IMR-90 (cell line): ENCODE data around the gene IL12RB2. TPM values are rescaled to one million over a fixed set of nuclear protein-coding genes. Genes with fewer than 3 reads are reported as not detected.

Experiments
- ATAC-seq: fragments of 200-7000 bp; cut with Tn5 transposase; 2 replicates; pipeline ENCODE4 v1.9.1; 2020; ENCODE audit warnings: low read depth, mild to moderate bottlenecking, moderate library complexity
- BruUV-seq: library from RNA; stranded (reverse); fragments of 400-500 nt; replicated peaks from 2 replicates; lab custom pipeline; 2021; lab: Mats Ljungman, UMichigan
- CTCF ChIA-PET: fragments of 300-600 bp; formaldehyde crosslinking; extraction: SDS; loops from one replicate; lab custom pipeline; 2021; ENCODE audit warnings: antibody characterized with exemption; lab: Yijun Ruan, JAX
- POLR2A ChIA-PET: fragments of 300-600 bp; sonication (Branson Sonifier 250); formaldehyde crosslinking; loops from one replicate; lab custom pipeline; 2022; ENCODE audit warnings: antibody characterized with exemption; ENCODE audit not compliant: unreplicated experiment; lab: Charles Lee
- DNase-seq: peaks from one replicate; pipeline ENCODE4 v3.0.0; 2013
- H2AFZ ChIP-seq: replicated peaks from 2 replicates; pipeline ENCODE3; 2013; ENCODE audit warnings: low read length, mild to moderate bottlenecking; ENCODE audit not compliant: poor library complexity
- H2AK5ac ChIP-seq: 2 replicates; pipeline ENCODE4 v1.6.1; 2013; ENCODE audit warnings: low read depth, low read length, inconsistent platforms
- H2AK9ac ChIP-seq: replicated peaks from 2 replicates; pipeline ENCODE3; 2013; ENCODE audit warnings: mild to moderate bottlenecking, low read depth, low read length, moderate library complexity; ENCODE audit not compliant: poor library complexity
- H2BK120ac ChIP-seq: 2 replicates; pipeline ENCODE4 v1.6.1; 2013; ENCODE audit warnings: low read depth, low read length, inconsistent platforms
- H2BK15ac ChIP-seq: 3 replicates; pipeline ENCODE4 v1.6.1; 2013; ENCODE audit warnings: low read depth, low read length, inconsistent platforms
- H2BK20ac ChIP-seq: 2 replicates; pipeline ENCODE4 v1.6.1; 2013; ENCODE audit warnings: low read depth, mild to moderate bottlenecking, inconsistent platforms, low read length, moderate library complexity
- H2BK5ac ChIP-seq: 2 replicates; pipeline ENCODE4 v1.6.1; 2013; ENCODE audit warnings: mild to moderate bottlenecking, low read depth, low read length, inconsistent platforms; ENCODE audit not compliant: poor library complexity, severe bottlenecking
- H3K14ac ChIP-seq: replicated peaks from 2 replicates; pipeline ENCODE4 v1.6.1; 2013; ENCODE audit warnings: low read depth, low read length, inconsistent platforms
- H3K18ac ChIP-seq: 2 replicates; pipeline ENCODE4 v1.6.1; 2013; ENCODE audit warnings: low read depth, low read length, control low read depth
- H3K23ac ChIP-seq: 2 replicates; pipeline ENCODE4 v1.6.1; 2013; ENCODE audit warnings: low read depth, low read length, inconsistent platforms
- H3K27ac ChIP-seq: 2 replicates; pipeline ENCODE4 v1.5.1; 2013; ENCODE audit warnings: mild to moderate bottlenecking, control low read depth, low read length; ENCODE audit not compliant: insufficient read depth
- H3K27me3 ChIP-seq: 2 replicates; pipeline ENCODE4 v1.6.1; 2013; ENCODE audit warnings: low read length; ENCODE audit not compliant: control insufficient read depth, insufficient read depth
- H3K36me3 ChIP-seq: 2 replicates; pipeline ENCODE4 v1.6.1; 2013; ENCODE audit warnings: low read length, mixed read lengths; ENCODE audit not compliant: control insufficient read depth, insufficient read depth
- H3K4ac ChIP-seq: 2 replicates; pipeline ENCODE4 v1.6.1; 2013; ENCODE audit warnings: low read depth, low read length, inconsistent platforms
- H3K4me1 ChIP-seq: 2 replicates; pipeline ENCODE4 v1.6.1; 2013; ENCODE audit warnings: low read length, mixed read lengths; ENCODE audit not compliant: control insufficient read depth, insufficient read depth
- H3K4me2 ChIP-seq: 2 replicates; pipeline ENCODE4 v1.6.1; 2013; ENCODE audit warnings: low read depth, mild to moderate bottlenecking, control low read depth, low read length, moderate library complexity
- H3K4me3 ChIP-seq: 2 replicates; pipeline ENCODE4 v1.5.1; 2013; ENCODE audit warnings: low read depth, mild to moderate bottlenecking, control low read depth, low read length, moderate library complexity; ENCODE audit not compliant: insufficient read depth
- H3K56ac ChIP-seq: 2 replicates; pipeline ENCODE4 v1.6.1; 2013; ENCODE audit warnings: low read length, inconsistent platforms; ENCODE audit not compliant: insufficient read depth; ENCODE audit errors: extremely low read depth
- H3K79me1 ChIP-seq, 2 experiments: 2 replicates each; pipeline ENCODE4 v1.6.1; 2013; ENCODE audit warnings: low read length in 2 of 2, inconsistent platforms in 1 of 2, low read depth in 1 of 2
- H3K9ac ChIP-seq: 2 replicates; pipeline ENCODE4 v1.6.1; 2013; ENCODE audit warnings: low read depth, low read length, control low read depth
- H3K9me1 ChIP-seq: 2 replicates; pipeline ENCODE4 v1.6.1; 2013; ENCODE audit warnings: low read length, inconsistent platforms; ENCODE audit not compliant: insufficient read depth
- H3K9me3 ChIP-seq: 2 replicates; pipeline ENCODE4 v1.6.1; 2013; ENCODE audit warnings: low read length; ENCODE audit not compliant: control insufficient read depth, insufficient read depth
- H4K20me1 ChIP-seq: 2 replicates; pipeline ENCODE4 v1.6.1; 2013; ENCODE audit warnings: low read length, inconsistent platforms; ENCODE audit not compliant: insufficient read depth
- H4K5ac ChIP-seq: 2 replicates; pipeline ENCODE4 v1.6.1; 2013; ENCODE audit warnings: mild to moderate bottlenecking, low read depth, low read length, control low read depth
- H4K8ac ChIP-seq, 2 experiments: 2 replicates each; pipeline ENCODE4 v1.6.1; 2013; ENCODE audit warnings: low read depth in 2 of 2, low read length in 2 of 2, control low read depth in 1 of 2, inconsistent platforms in 1 of 2
- H4K91ac ChIP-seq: 2 replicates; pipeline ENCODE4 v1.6.1; 2013; ENCODE audit warnings: low read depth, low read length, inconsistent platforms; ENCODE audit not compliant: insufficient read depth
- CEBPB ChIP-seq: IDR thresholded peaks from 2 replicates; pipeline ENCODE4 v1.6.1; 2012; ENCODE audit warnings: low read depth, low read length, improper control_type of control experiment
- MAZ ChIP-seq: IDR thresholded peaks from 2 replicates; pipeline ENCODE4 v1.6.1; 2012; ENCODE audit warnings: low read depth, mild to moderate bottlenecking, low read length, improper control_type of control experiment, moderate library complexity, borderline replicate concordance
- NFE2L2 ChIP-seq: fragments of 150-350 bp; IDR thresholded peaks from 2 replicates; pipeline ENCODE4 v1.6.1; 2016; ENCODE audit warnings: low read depth, mild to moderate bottlenecking, low read length
- RCOR1 ChIP-seq: IDR thresholded peaks from 2 replicates; pipeline ENCODE4 v1.6.1; 2012; ENCODE audit warnings: mild to moderate bottlenecking, low read length, improper control_type of control experiment; ENCODE audit not compliant: insufficient replicate concordance
- WGBS, 2 experiments: methylation state at CpG; one replicate each; pipeline versions ENCODE4 v1.1.5 to v1.1.7; 2013; ENCODE audit warnings: missing lambda C conversion rate in 2 of 2; ENCODE audit not compliant: insufficient read length in 1 of 2; ENCODE audit errors: extremely low coverage in 2 of 2; 5-methylcytosine and 5-hydroxymethylcytosine counted together
- dilution Hi-C: fragments of 300-500 bp; cut with HindIII; formaldehyde crosslinking; loops from one replicate; pipeline ENCODE4 v1.14.3; 2018; ENCODE audit warnings: low sequenced_read_pairs; ENCODE audit not compliant: unreplicated experiment
- in situ Hi-C: fragments of 300-500 bp; cut with MboI; formaldehyde crosslinking; loops from 3 replicates; pipeline ENCODE4 v1.14.3; 2019; ENCODE audit warnings: low sequenced_read_pairs, inconsistent platforms, mixed read lengths
- intact Hi-C: fragments of 100-400 bp; cut with micrococcal nuclease; formaldehyde crosslinking; loops from 2 replicates; pipeline ENCODE4 v1.10.0; 2022
- polyA plus RNA-seq, 3 experiments: library from polyadenylated mRNA; depleted of rRNA; stranded (reverse); fragments of >200 nt; gene quantifications; 2 replicates each; pipeline ENCODE4 v1.2.3, GENCODE V29; 2012; ENCODE audit warnings: low replicate concordance in 1 of 3
- total RNA-seq: library from RNA; depleted of rRNA; stranded (reverse); fragments of >200 nt; gene quantifications from 2 replicates; pipeline ENCODE4 v1.2.3, GENCODE V29; 2012
- TF ChIP-seq, protein P1 (sequence below): fragments of 150-350 bp; IDR thresholded peaks from 2 replicates; pipeline ENCODE4 v1.6.1; 2016; ENCODE audit warnings: low read depth, mild to moderate bottlenecking, low read length, moderate library complexity, borderline replicate concordance
- TF ChIP-seq, protein P2 (sequence below): fragments of 150-350 bp; IDR thresholded peaks from 2 replicates; pipeline ENCODE4 v1.6.1; 2017; ENCODE audit warnings: mild to moderate bottlenecking, antibody characterized with exemption, low read length, low read depth

The IL12RB2 gene
- total and polyA plus RNA-seq, 2 of the 4 experiments (the other 2 are of a cell fraction), result not detected

DNA sequence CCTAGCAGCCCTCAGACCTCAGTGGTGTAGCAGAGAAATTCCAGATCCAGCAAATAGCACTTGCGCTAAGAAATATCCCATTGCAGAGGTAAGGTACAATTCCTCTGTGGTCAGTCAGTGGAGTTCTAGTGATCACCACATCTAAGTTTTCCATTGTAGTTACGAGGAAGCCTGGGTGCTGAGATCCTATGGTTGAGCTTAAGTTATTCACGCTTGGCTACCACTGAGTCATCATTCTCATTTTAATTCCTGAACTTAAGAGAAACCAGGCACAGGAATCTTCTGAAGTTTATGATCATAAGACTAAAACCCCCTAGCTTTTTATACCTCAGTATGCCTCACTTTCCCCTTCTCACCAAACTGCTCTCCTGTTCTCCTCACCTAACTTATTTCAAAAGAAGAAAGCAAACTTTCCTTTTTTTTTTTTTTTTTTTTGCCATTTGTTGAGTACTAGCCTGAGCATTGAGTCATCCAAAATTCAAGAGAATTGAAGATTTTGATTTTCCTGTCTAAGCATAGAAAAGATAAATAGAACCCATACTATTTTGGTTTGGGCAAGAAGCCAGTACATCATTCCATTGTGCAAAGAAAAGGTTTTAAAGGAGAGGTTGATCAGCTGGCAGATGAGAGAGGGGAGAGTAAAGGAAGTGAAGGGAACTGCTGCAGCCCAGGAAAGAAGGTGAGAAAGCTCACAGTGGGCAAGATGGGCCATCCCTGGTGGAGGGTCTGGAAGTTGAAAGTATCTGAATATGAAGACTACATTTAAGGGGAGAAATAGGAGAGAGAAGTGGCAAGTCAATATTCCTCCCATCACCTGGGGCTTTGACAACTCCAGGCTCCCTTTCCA lies 82.6 kb downstream of the IL12RB2 start:
- ChIA-PET POLR2A (interaction anchor here (0.6 kb wide), 1 partner anchor 60 kb away, joined by 6 read pairs; no protein-coding TSS in a partner anchor), CTCF (no interaction called here)
- H2BK20ac ChIP-seq, result no peak overlapping the region
- H3K4ac ChIP-seq, result no peak overlapping the region
- H2AK5ac ChIP-seq, result no peak overlapping the region
- DNase-seq, result peak; percentile 65
- no peaks in the 10 kb centered on the region for H3K79me1 ChIP-seq
- H2BK5ac ChIP-seq, result no peak overlapping the region
- H3K56ac ChIP-seq, result no peak overlapping the region
- peak; percentile 68 for ATAC-seq
- H4K5ac ChIP-seq, result no peak overlapping the region
- intact Hi-C loops (no loop called here), dilution Hi-C loops (no loop called here), in situ Hi-C loops (no loop called here)
- peaks cover 1% of the 10 kb centered on the region; the same call in 1 of the 2 replicates for H3K4me1 ChIP-seq
- H2BK15ac ChIP-seq, result no peak overlapping the region
- no peaks in the 10 kb centered on the region for H3K9me1 ChIP-seq
- no peak overlapping the region for H3K14ac ChIP-seq
- no peak overlapping the region for H3K9ac ChIP-seq
- no peak overlapping the region for H2AFZ ChIP-seq
- no peak overlapping the region for H4K91ac ChIP-seq
- H2BK120ac ChIP-seq, result no peak overlapping the region
- no peak overlapping the region for H3K27ac ChIP-seq
- no peaks in the 10 kb centered on the region; the same call in 1 of the 2 replicates for H3K36me3 ChIP-seq
- no peak overlapping the region for H3K4me3 ChIP-seq
- H3K18ac ChIP-seq, result no peak overlapping the region
- TF ChIP-seq, protein P1, sequence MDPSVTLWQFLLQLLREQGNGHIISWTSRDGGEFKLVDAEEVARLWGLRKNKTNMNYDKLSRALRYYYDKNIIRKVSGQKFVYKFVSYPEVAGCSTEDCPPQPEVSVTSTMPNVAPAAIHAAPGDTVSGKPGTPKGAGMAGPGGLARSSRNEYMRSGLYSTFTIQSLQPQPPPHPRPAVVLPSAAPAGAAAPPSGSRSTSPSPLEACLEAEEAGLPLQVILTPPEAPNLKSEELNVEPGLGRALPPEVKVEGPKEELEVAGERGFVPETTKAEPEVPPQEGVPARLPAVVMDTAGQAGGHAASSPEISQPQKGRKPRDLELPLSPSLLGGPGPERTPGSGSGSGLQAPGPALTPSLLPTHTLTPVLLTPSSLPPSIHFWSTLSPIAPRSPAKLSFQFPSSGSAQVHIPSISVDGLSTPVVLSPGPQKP, result no peak
- TF ChIP-seq NFE2L2, result no peak
- no peak for TF ChIP-seq CEBPB
- TF ChIP-seq RCOR1, result no peak
- TF ChIP-seq, protein P2, sequence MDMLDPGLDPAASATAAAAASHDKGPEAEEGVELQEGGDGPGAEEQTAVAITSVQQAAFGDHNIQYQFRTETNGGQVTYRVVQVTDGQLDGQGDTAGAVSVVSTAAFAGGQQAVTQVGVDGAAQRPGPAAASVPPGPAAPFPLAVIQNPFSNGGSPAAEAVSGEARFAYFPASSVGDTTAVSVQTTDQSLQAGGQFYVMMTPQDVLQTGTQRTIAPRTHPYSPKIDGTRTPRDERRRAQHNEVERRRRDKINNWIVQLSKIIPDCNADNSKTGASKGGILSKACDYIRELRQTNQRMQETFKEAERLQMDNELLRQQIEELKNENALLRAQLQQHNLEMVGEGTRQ, result no peak
- TF ChIP-seq MAZ, result no peak
- H4K20me1 ChIP-seq, result no peaks in the 10 kb centered on the region
- H3K9me3 ChIP-seq, result no peaks in the 10 kb centered on the region
- H4K8ac ChIP-seq, result no peak overlapping the region
- no peak overlapping the region for H3K23ac ChIP-seq
- H2AK9ac ChIP-seq, result no peak overlapping the region
- WGBS, 2 experiments, result no CpG with 5 or more reads among the region's 3 CpGs
- BruUV-seq, result no TSS peak
- no peak overlapping the region for H3K4me2 ChIP-seq
- no peaks in the 10 kb centered on the region for H3K27me3 ChIP-seq
